ENCODE measurements around the gene PNMA6E. TPM values are rescaled to one million over a fixed set of nuclear protein-coding genes. Genes with fewer than 3 reads are reported as not detected.
"Not testable (repeated sequence)": the region's sequence is repeated elsewhere in the genome, so short reads cannot be mapped to it uniquely, and the experiment has no call there.

Gene PNMA6E
- total and polyA plus RNA-seq, 4 experiments from 2014 or later, result not detected

- no peaks in the 10 kb centered on the region for H3K27me3 ChIP-seq (ENCODE audit: insufficient read depth, low read length)
- no peaks in the 10 kb centered on the region for H3K36me3 Mint-ChIP-seq
- peaks cover 0 to 2% (median under 1%) of the 10 kb centered on the region in 4 donors for H3K4me1 Mint-ChIP-seq
- ChIA-PET CTCF (ENCODE audit: partially characterized antibody) (no interaction called here), POLR2A (ENCODE audit: partially characterized antibody) (no interaction called here)
- no peaks in the 10 kb centered on the region for H3K36me3 ChIP-seq (ENCODE audit: insufficient read depth, low read length)
- no peaks in the 10 kb centered on the region for H3K9me3 Mint-ChIP-seq
- no peaks in the 10 kb centered on the region for H3K4me1 ChIP-seq (ENCODE audit: insufficient read depth, low read length)
- intact Hi-C loops (cut with micrococcal nuclease), result no loop called here
- no peak for DNase-seq
- H3K27ac ChIP-seq (ENCODE audit: low read depth, low read length), result no peak overlapping the region
- H3K9me3 ChIP-seq (ENCODE audit: control insufficient read depth in 1 of 2, low read length in 2 of 2), result no peaks in the 10 kb centered on the region
- no peak overlapping the region for H3K4me3 Mint-ChIP-seq
- no peak overlapping the region for H3K27ac Mint-ChIP-seq
- no peaks in the 10 kb centered on the region for H3K27me3 Mint-ChIP-seq
- H3K4me3 ChIP-seq (ENCODE audit: low read length in 2 of 2), result no peak overlapping the region
These were observed 12.3 kb downstream of the PNMA6E start for GRCh38 chrX:153388722-153389459.

GRCh38 chrX:153387987-153388721 lies 13.0 kb downstream of the PNMA6E start:
- Histone ChIP-seq H3K4me3 (ENCODE audit: low read length in 2 of 2) (no peak overlapping the region), H3K4me1 (ENCODE audit: insufficient read depth, low read length) (no peaks in the 10 kb centered on the region), H3K9me3 (ENCODE audit: control insufficient read depth in 1 of 2, low read length in 2 of 2) (no peaks in the 10 kb centered on the region), H3K36me3 (ENCODE audit: insufficient read depth, low read length) (no peaks in the 10 kb centered on the region), H3K27me3 (ENCODE audit: insufficient read depth, low read length) (no peaks in the 10 kb centered on the region), H3K27ac (ENCODE audit: low read depth, low read length) (no peak overlapping the region)
- DNase-seq, result no peak
- H3K9me3 Mint-ChIP-seq, result no peaks in the 10 kb centered on the region
- peaks cover 0 to 2% (median 0%) of the 10 kb centered on the region in 4 donors for H3K4me1 Mint-ChIP-seq
- intact Hi-C loops (cut with micrococcal nuclease), result no loop called here
- ChIA-PET POLR2A (ENCODE audit: partially characterized antibody) (no interaction called here), CTCF (ENCODE audit: partially characterized antibody) (no interaction called here)
- H3K36me3 Mint-ChIP-seq, result no peaks in the 10 kb centered on the region
- H3K4me3 Mint-ChIP-seq, result no peak overlapping the region
- peak overlapping the region in 1 of 7 donors; percentile 61 for H3K27ac Mint-ChIP-seq
- no peaks in the 10 kb centered on the region for H3K27me3 Mint-ChIP-seq

- ChIA-PET POLR2A (ENCODE audit: partially characterized antibody) (no interaction called here), CTCF (ENCODE audit: partially characterized antibody) (no interaction called here)
- intact Hi-C loops (cut with micrococcal nuclease), result no loop called here
- DNase-seq, result no peak
- Mint-ChIP-seq H3K27me3 (no peaks in the 10 kb centered on the region), H3K27ac (no peak overlapping the region), H3K9me3 (no peaks in the 10 kb centered on the region), H3K4me3 (no peak overlapping the region), H3K36me3 (no peaks in the 10 kb centered on the region), H3K4me1 (peaks cover 0 to 2% (median 0%) of the 10 kb centered on the region in 4 donors)
- Histone ChIP-seq H3K9me3 (ENCODE audit: control insufficient read depth in 1 of 2, low read length in 2 of 2) (no peaks in the 10 kb centered on the region), H3K36me3 (ENCODE audit: insufficient read depth, low read length) (no peaks in the 10 kb centered on the region), H3K27ac (ENCODE audit: low read depth, low read length) (no peak overlapping the region), H3K4me1 (ENCODE audit: insufficient read depth, low read length) (no peaks in the 10 kb centered on the region), H3K27me3 (ENCODE audit: insufficient read depth, low read length) (no peaks in the 10 kb centered on the region), H3K4me3 (ENCODE audit: low read length in 2 of 2) (no peak overlapping the region)
These were observed 13.8 kb downstream of the PNMA6E start for GRCh38 chrX:153387345-153387744.

DNA sequence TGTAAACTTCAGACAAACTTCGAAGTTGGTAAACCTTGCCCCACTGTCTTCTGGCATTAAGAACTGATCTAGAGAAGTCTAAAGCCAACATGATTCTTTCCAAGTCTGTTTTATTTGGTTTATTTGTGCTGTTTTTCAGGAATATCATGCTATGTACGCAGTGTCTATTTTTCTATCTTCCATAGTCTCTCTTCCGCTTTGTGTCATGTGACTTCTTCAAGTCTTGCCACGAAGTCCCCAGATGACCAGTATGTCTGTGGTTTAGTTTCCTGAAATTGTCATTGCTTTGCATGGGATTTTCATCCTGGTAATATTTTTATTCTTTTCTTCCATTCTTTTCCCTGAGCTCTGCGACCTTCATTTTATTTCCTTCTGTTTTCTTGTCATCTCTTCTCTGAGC lies 15.1 kb downstream of the PNMA6E start:
- Mint-ChIP-seq H3K27me3 (no peaks in the 10 kb centered on the region), H3K4me1 (peaks cover 0 to 2% (median 0%) of the 10 kb centered on the region in 4 donors), H3K9me3 (no peaks in the 10 kb centered on the region), H3K4me3 (no peak overlapping the region), H3K36me3 (no peaks in the 10 kb centered on the region), H3K27ac (no peak overlapping the region)
- H3K27me3 ChIP-seq (ENCODE audit: insufficient read depth, low read length), result no peaks in the 10 kb centered on the region
- intact Hi-C loops (cut with micrococcal nuclease), result no loop called here
- H3K36me3 ChIP-seq (ENCODE audit: insufficient read depth, low read length), result no peaks in the 10 kb centered on the region
- no peaks in the 10 kb centered on the region for H3K9me3 ChIP-seq (ENCODE audit: control insufficient read depth in 1 of 2, low read length in 2 of 2)
- POLR2A ChIA-PET (ENCODE audit: partially characterized antibody), result no interaction called here
- H3K4me1 ChIP-seq (ENCODE audit: insufficient read depth, low read length), result no peaks in the 10 kb centered on the region
- CTCF ChIA-PET (ENCODE audit: partially characterized antibody), result interaction anchor here (0.9 kb wide), 1 partner anchor 353 kb away, joined by 3 read pairs; no protein-coding TSS in a partner anchor
- H3K4me3 ChIP-seq (ENCODE audit: low read length in 2 of 2), result no peak overlapping the region
- no peak overlapping the region for H3K27ac ChIP-seq (ENCODE audit: low read depth, low read length)
- DNase-seq, result no peak

DNA sequence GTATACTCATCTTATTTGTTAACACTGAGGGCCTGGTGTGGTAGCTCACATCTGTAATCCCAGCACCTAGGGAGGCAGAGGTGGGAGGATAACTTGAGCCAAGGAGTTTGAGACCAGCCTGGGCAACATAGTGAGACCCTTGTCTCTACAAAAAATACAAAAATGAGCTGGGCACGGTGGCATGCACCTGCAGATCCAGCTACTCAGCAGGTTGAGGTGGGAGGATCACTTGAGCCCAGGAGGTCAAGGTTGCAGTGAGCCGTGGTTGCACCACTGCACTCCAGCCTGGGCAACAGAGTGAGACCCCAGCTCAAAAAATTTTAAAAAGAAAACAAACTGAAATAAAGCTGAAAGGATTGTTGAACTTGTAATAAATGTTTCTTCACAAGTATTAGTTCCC lies 16.2 kb downstream of the PNMA6E start:
- H3K27me3 ChIP-seq (ENCODE audit: insufficient read depth, low read length); H3K36me3 ChIP-seq (ENCODE audit: insufficient read depth, low read length); H3K9me3 Mint-ChIP-seq; H3K4me1 Mint-ChIP-seq; H3K27ac ChIP-seq (ENCODE audit: low read depth, low read length); H3K27ac Mint-ChIP-seq; DNase-seq; CTCF ChIA-PET (ENCODE audit: partially characterized antibody); intact Hi-C loops (cut with micrococcal nuclease); POLR2A ChIA-PET (ENCODE audit: partially characterized antibody); H3K27me3 Mint-ChIP-seq; H3K36me3 Mint-ChIP-seq; H3K4me3 ChIP-seq (ENCODE audit: low read length in 2 of 2); H3K4me3 Mint-ChIP-seq; H3K9me3 ChIP-seq (ENCODE audit: control insufficient read depth in 1 of 2, low read length in 2 of 2); H3K4me1 ChIP-seq (ENCODE audit: insufficient read depth, low read length): not testable (repeated sequence)

- H3K27ac ChIP-seq (ENCODE audit: low read depth, low read length), result no peak overlapping the region
- Mint-ChIP-seq H3K36me3 (no peaks in the 10 kb centered on the region), H3K4me1 (peaks cover 0 to 2% (median 0%) of the 10 kb centered on the region in 4 donors), H3K9me3 (no peaks in the 10 kb centered on the region), H3K4me3 (no peak overlapping the region), H3K27ac (no peak overlapping the region), H3K27me3 (no peaks in the 10 kb centered on the region)
- no peaks in the 10 kb centered on the region for H3K36me3 ChIP-seq (ENCODE audit: insufficient read depth, low read length)
- ChIA-PET CTCF (ENCODE audit: partially characterized antibody) (no interaction called here), POLR2A (ENCODE audit: partially characterized antibody) (no interaction called here)
- intact Hi-C loops (cut with micrococcal nuclease), result no loop called here
- no peak for DNase-seq
- no peaks in the 10 kb centered on the region for H3K4me1 ChIP-seq (ENCODE audit: insufficient read depth, low read length)
- no peak overlapping the region for H3K4me3 ChIP-seq (ENCODE audit: low read length in 2 of 2)
- no peaks in the 10 kb centered on the region for H3K9me3 ChIP-seq (ENCODE audit: control insufficient read depth in 1 of 2, low read length in 2 of 2)
- H3K27me3 ChIP-seq (ENCODE audit: insufficient read depth, low read length), result no peaks in the 10 kb centered on the region
These were observed 16.8 kb downstream of the PNMA6E start for GRCh38 chrX:153384390-153384789.

- no peak for DNase-seq
- Histone ChIP-seq H3K27me3 (ENCODE audit: insufficient read depth, low read length) (no peaks in the 10 kb centered on the region), H3K4me3 (ENCODE audit: low read length in 2 of 2) (no peak overlapping the region), H3K27ac (ENCODE audit: low read depth, low read length) (no peak overlapping the region), H3K9me3 (ENCODE audit: control insufficient read depth in 1 of 2, low read length in 2 of 2) (no peaks in the 10 kb centered on the region), H3K4me1 (ENCODE audit: insufficient read depth, low read length) (no peaks in the 10 kb centered on the region), H3K36me3 (ENCODE audit: insufficient read depth, low read length) (no peaks in the 10 kb centered on the region)
- no peak overlapping the region for H3K4me3 Mint-ChIP-seq
- no peak overlapping the region for H3K27ac Mint-ChIP-seq
- H3K36me3 Mint-ChIP-seq, result no peaks in the 10 kb centered on the region
- peaks cover 0 to 2% (median 0%) of the 10 kb centered on the region in 4 donors for H3K4me1 Mint-ChIP-seq
- CTCF ChIA-PET (ENCODE audit: partially characterized antibody), result no interaction called here
- no peaks in the 10 kb centered on the region for H3K27me3 Mint-ChIP-seq
- POLR2A ChIA-PET (ENCODE audit: partially characterized antibody), result no interaction called here
- intact Hi-C loops (cut with micrococcal nuclease), result no loop called here
- H3K9me3 Mint-ChIP-seq, result no peaks in the 10 kb centered on the region
These were observed 18.3 kb downstream of the PNMA6E start for GRCh38 chrX:153382563-153383482.
